Measurements from ENCODE around the gene GNPDA1.

Gene GNPDA1

GRCh38 chr5:142011572-142012185 is 1.1 kb downstream of the GNPDA1 start:
- no peak for DNase-seq (ENCODE audit: low read depth)
- H3K4me3 ChIP-seq (ENCODE audit: control insufficient read depth, low read depth, low read length), result no peak overlapping the region; the same call in 1 of the 2 replicates
- no peak for TF ChIP-seq CTCF (IDR thresholded peaks at IDR 0.05; ENCODE audit: control insufficient read depth, insufficient read depth, low read depth, low read length, missing control alignments)

- no peak for TF ChIP-seq CTCF (IDR thresholded peaks at IDR 0.05; ENCODE audit: control insufficient read depth, insufficient read depth, low read depth, low read length, missing control alignments)
- H3K4me3 ChIP-seq (ENCODE audit: control insufficient read depth, low read depth, low read length), result no peak overlapping the region
- no peak for DNase-seq (ENCODE audit: low read depth)
These were observed 2.9 kb downstream of the GNPDA1 start for GRCh38 chr5:142009886-142010285.

- no peak for TF ChIP-seq CTCF (IDR thresholded peaks at IDR 0.05; ENCODE audit: control insufficient read depth, insufficient read depth, low read depth, low read length, missing control alignments)
- H3K4me3 ChIP-seq (ENCODE audit: control insufficient read depth, low read depth, low read length), result no peak overlapping the region
- DNase-seq (ENCODE audit: low read depth), result no peak
These were observed 4.0 kb downstream of the GNPDA1 start for GRCh38 chr5:142008813-142009212.

GRCh38 chr5:142007237-142007544 is 5.6 kb downstream of the GNPDA1 start:
- no peak overlapping the region for H3K4me3 ChIP-seq (ENCODE audit: control insufficient read depth, low read depth, low read length)
- TF ChIP-seq CTCF (IDR thresholded peaks at IDR 0.05; ENCODE audit: control insufficient read depth, insufficient read depth, low read depth, low read length, missing control alignments), result no peak
- no peak for DNase-seq (ENCODE audit: low read depth)

- no peak for DNase-seq (ENCODE audit: low read depth)
- H3K4me3 ChIP-seq (ENCODE audit: control insufficient read depth, low read depth, low read length), result no peak overlapping the region
- TF ChIP-seq CTCF (IDR thresholded peaks at IDR 0.05; ENCODE audit: control insufficient read depth, insufficient read depth, low read depth, low read length, missing control alignments), result no peak
These were observed 6.2 kb downstream of the GNPDA1 start for GRCh38 chr5:142006363-142007236.

- no peak for DNase-seq (ENCODE audit: low read depth)
- TF ChIP-seq CTCF (IDR thresholded peaks at IDR 0.05; ENCODE audit: control insufficient read depth, insufficient read depth, low read depth, low read length, missing control alignments), result no peak
- no peak overlapping the region for H3K4me3 ChIP-seq (ENCODE audit: control insufficient read depth, low read depth, low read length)
These were observed 9.5 kb downstream of the GNPDA1 start for GRCh38 chr5:142003266-142003800.

All from AG09309 (cell line).